CD8-positive, alpha-beta memory T cell (primary cell): ENCODE results near the gene RSBN1. TPM values are rescaled to one million over a fixed set of nuclear protein-coding genes. Genes with fewer than 3 reads are reported as not detected.

Source experiments
- CTCF ChIA-PET: fragments of 350-600 bp; sonication (Branson Sonifier 250); formaldehyde crosslinking; loops from one replicate; lab custom pipeline; 2021; ENCODE audit warnings: antibody characterized with exemption; lab: Charles Lee
- POLR2A ChIA-PET: fragments of 350-600 bp; sonication (Branson Sonifier 250); formaldehyde crosslinking; loops from one replicate; lab custom pipeline; 2021; ENCODE audit warnings: antibody characterized with exemption; lab: Charles Lee
- DNase-seq, 5 donors: peaks; one replicate each; pipeline versions ENCODE4 v3.0.0 to v3.0.0-alpha.2; 2020 to 2022; ENCODE audit warnings: mixed read lengths in 1 of 5
- H3K27ac ChIP-seq: one replicate; pipeline ENCODE4 v1.7.0; 2013; ENCODE audit warnings: low read depth, mild to moderate bottlenecking, low read length, moderate library complexity
- H3K27me3 ChIP-seq: 2 replicates; pipeline ENCODE4 v1.7.0; 2013; ENCODE audit warnings: low read length, mild to moderate bottlenecking; ENCODE audit not compliant: insufficient read depth, poor library complexity, severe bottlenecking
- H3K36me3 ChIP-seq: 2 replicates; pipeline ENCODE4 v1.7.0; 2013; ENCODE audit warnings: mild to moderate bottlenecking, low read length, moderate library complexity; ENCODE audit not compliant: insufficient read depth
- H3K4me1 ChIP-seq: 2 replicates; pipeline ENCODE4 v1.7.0; 2013; ENCODE audit warnings: mild to moderate bottlenecking, low read length, moderate library complexity; ENCODE audit not compliant: insufficient read depth
- H3K4me3 ChIP-seq: 2 replicates; pipeline ENCODE4 v1.7.0; 2013; ENCODE audit warnings: mild to moderate bottlenecking, low read length
- H3K9me3 ChIP-seq: 2 replicates; pipeline ENCODE4 v1.7.0; 2013; ENCODE audit warnings: mild to moderate bottlenecking, low read length
- H3K27ac Mint-ChIP-seq, 8 donors: one replicate each; pipeline ENCODE4 v1.8.0; 2020 to 2021; ENCODE audit warnings: mixed read lengths in 8 of 8, mild to moderate bottlenecking in 6 of 8, inconsistent platforms in 3 of 8, moderate library complexity in 3 of 8
- H3K27me3 Mint-ChIP-seq, 2 donors: one replicate each; pipeline ENCODE4 v1.8.0; 2020 to 2021; ENCODE audit warnings: mixed read lengths in 2 of 2, mild to moderate bottlenecking in 1 of 2, moderate library complexity in 1 of 2
- H3K36me3 Mint-ChIP-seq, 3 donors: one replicate each; pipeline ENCODE4 v1.8.0; 2020 to 2021; ENCODE audit warnings: mixed read lengths in 3 of 3, inconsistent platforms in 1 of 3, mild to moderate bottlenecking in 1 of 3
- H3K4me1 Mint-ChIP-seq, 3 donors: one replicate each; pipeline ENCODE4 v1.8.0; 2020 to 2021; ENCODE audit warnings: mixed read lengths in 3 of 3, inconsistent platforms in 1 of 3, mild to moderate bottlenecking in 1 of 3
- H3K4me3 Mint-ChIP-seq, 7 donors: one replicate each; pipeline ENCODE4 v1.8.0; 2020 to 2021; ENCODE audit warnings: mixed read lengths in 7 of 7, mild to moderate bottlenecking in 6 of 7, moderate library complexity in 4 of 7, inconsistent platforms in 2 of 7
- H3K9me3 Mint-ChIP-seq, 5 donors: one replicate each; pipeline ENCODE4 v1.8.0; 2020 to 2022; ENCODE audit warnings: mixed read lengths in 5 of 5, mild to moderate bottlenecking in 3 of 5, moderate library complexity in 2 of 5, inconsistent platforms in 1 of 5
- polyA plus RNA-seq: library from polyadenylated mRNA; unstranded; fragments of 300-500 nt; fragmentation: Illumina TruSeq; gene quantifications from one replicate; pipeline ENCODE4 v1.2.3, GENCODE V29; 2021
- total RNA-seq, 2 experiments: library from RNA; stranded (reverse); gene quantifications; one replicate each; pipeline ENCODE4 v1.2.3, GENCODE V29; 2021

Gene RSBN1
- total and polyA plus RNA-seq, 3 experiments from 2014 or later: 18.5 to 44.5 (median 19.2) TPM

DNA sequence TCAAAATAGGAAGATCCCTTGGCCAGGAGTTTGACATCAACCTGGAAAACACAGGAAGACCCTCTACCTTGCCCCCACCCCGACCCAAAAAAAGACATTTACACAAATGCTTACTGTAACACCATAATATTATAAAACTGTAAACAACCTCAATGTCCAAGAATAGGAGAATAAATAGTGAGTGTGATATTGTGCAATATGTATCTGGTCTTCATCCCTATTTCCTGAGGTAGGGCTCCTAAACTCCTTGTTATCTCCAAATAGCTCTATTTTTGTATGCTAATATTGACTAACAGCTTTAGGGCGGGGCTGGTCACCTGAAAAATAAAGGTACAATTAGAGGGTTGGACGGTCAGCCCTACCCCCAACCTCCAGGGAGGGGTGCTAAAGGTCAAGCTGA lies 23.5 kb downstream of the RSBN1 start:
- H3K9me3 Mint-ChIP-seq: no peaks in the 10 kb centered on the region
- peak overlapping the region; percentile 22 to 94 (median 75) for H3K27ac Mint-ChIP-seq
- Histone ChIP-seq H3K4me3 (no peak overlapping the region), H3K27ac (no peak overlapping the region), H3K9me3 (no peaks in the 10 kb centered on the region), H3K4me1 (peaks cover 68% of the 10 kb centered on the region), H3K36me3 (no peaks in the 10 kb centered on the region), H3K27me3 (no peaks in the 10 kb centered on the region)
- H3K36me3 Mint-ChIP-seq: peaks cover 0 to 23% (median 0%) of the 10 kb centered on the region in 3 donors
- H3K4me3 Mint-ChIP-seq: no peak overlapping the region
- no peaks in the 10 kb centered on the region for H3K27me3 Mint-ChIP-seq
- peaks cover 68 to 87% (median 82%) of the 10 kb centered on the region in 3 donors for H3K4me1 Mint-ChIP-seq
- ChIA-PET CTCF (interaction anchor here (0.9 kb wide), 1 partner anchor 29 kb away, joined by 3 read pairs; the partner anchor contains the start of gene PHTF1), POLR2A (interaction anchor here (0.8 to 0.9 kb wide), 3 partner anchors 13 to 31 kb away, joined by 3 to 4 read pairs (median 3); partner anchors contain the start of gene RSBN1)
- DNase-seq: no peak

DNA sequence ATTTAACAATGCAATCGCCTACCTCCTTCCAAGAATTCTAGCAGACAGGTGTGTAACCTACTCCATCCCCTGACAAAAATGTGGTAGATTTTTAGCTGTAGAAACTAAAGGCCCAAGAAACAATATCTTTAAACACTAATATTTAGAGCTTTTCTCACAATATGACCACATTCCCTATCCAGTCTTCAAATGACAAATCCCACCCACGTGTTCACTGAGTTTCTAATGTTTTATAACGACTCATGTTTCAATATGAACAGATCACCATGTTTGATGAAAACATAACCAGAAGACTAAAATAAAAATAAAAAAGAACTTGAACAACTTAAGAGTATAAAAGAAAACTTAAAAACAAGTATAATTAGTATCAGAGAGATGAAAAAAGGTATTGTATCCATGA lies 24.6 kb downstream of the RSBN1 start:
- Mint-ChIP-seq H3K36me3 (peaks cover 0 to 20% (median 0%) of the 10 kb centered on the region in 3 donors), H3K4me3 (no peak overlapping the region), H3K9me3 (no peaks in the 10 kb centered on the region), H3K27ac (peak overlapping the region; percentile 31 to 94 (median 78)), H3K27me3 (no peaks in the 10 kb centered on the region), H3K4me1 (peaks cover 61 to 77% (median 72%) of the 10 kb centered on the region in 3 donors)
- CTCF ChIA-PET: no interaction called here
- no peaks in the 10 kb centered on the region for H3K36me3 ChIP-seq
- POLR2A ChIA-PET: no interaction called here
- H3K27me3 ChIP-seq: no peaks in the 10 kb centered on the region
- H3K4me3 ChIP-seq: no peak overlapping the region
- H3K27ac ChIP-seq: no peak overlapping the region
- H3K4me1 ChIP-seq: peaks cover 73% of the 10 kb centered on the region
- DNase-seq: no peak
- no peaks in the 10 kb centered on the region for H3K9me3 ChIP-seq

DNA sequence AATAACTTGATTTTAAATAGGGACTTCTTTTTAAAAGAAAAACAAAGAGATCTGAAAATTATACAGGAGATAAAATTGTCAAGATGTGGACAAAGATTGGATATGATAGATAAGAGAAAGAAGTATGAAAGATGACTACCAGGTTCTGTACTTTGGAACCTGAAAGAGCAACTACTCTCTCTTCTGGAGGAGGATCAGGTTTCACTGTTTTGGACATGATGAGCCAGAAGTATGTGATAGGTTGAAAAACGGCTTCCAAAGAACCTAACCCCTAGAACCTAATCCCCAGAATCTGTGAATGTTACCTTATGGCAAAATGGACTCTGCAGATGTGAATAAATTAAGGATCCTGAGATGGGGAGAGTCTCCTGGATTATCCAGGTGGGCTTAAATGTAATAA lies 26.2 kb downstream of the RSBN1 start:
- Mint-ChIP-seq H3K27ac (peak overlapping the region; percentile 29 to 96 (median 82)), H3K4me1 (peaks cover 48 to 61% (median 57%) of the 10 kb centered on the region in 3 donors), H3K36me3 (peaks cover 0 to 20% (median 0%) of the 10 kb centered on the region in 3 donors), H3K9me3 (no peaks in the 10 kb centered on the region), H3K4me3 (no peak overlapping the region), H3K27me3 (no peaks in the 10 kb centered on the region)
- H3K4me1 ChIP-seq: peaks cover 74% of the 10 kb centered on the region
- ChIA-PET POLR2A (interaction anchor here (1.8 kb wide), 1 partner anchor 26 kb away, joined by 7 read pairs; the partner anchor contains the start of gene RSBN1), CTCF (interaction anchor here (0.8 kb wide), 1 partner anchor 714 kb away, joined by 3 read pairs; no protein-coding TSS in a partner anchor)
- H3K9me3 ChIP-seq: no peaks in the 10 kb centered on the region
- no peaks in the 10 kb centered on the region for H3K36me3 ChIP-seq
- H3K4me3 ChIP-seq: no peak overlapping the region
- no peaks in the 10 kb centered on the region for H3K27me3 ChIP-seq
- no peak overlapping the region for H3K27ac ChIP-seq
- no peak for DNase-seq

DNA sequence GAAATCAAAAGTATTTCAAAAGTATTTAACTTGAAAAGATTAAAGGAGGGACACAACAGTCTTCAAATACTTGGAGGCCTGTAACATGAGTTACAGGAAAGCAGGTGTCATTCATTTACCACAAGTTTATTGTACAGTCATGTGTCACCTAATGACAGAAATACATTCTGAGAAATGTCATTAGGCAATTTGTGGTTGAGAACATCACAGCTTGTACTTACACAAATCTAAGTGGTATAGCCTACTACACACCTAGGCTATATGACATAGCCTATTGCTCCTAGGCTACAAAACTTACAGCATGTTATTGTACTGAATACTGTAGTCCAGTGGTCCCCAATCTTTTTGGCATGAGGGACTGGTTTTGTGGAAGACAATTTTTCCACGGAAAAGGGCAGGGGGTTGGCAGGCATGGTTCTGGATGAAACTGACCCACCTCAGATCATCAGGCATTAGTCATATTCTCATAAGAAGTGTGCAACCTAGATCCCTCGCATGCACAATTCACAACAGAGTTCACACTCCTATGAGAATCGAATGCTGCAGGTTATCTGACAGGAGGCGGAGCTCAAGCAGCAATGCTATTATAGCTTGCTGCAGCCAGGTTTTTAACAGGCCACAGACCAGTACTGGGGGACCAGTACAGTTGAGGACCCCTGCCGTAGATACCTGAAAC lies 28.0 kb downstream of the RSBN1 start:
- POLR2A ChIA-PET: interaction anchor here (1.2 to 1.8 kb wide), 2 partner anchors 25 to 28 kb away, joined by 11 to 22 read pairs; partner anchors contain the start of genes PHTF1 and RSBN1
- CTCF ChIA-PET: interaction anchor here (1.0 to 2.0 kb wide), 2 partner anchors 15 to 28 kb away, joined by 4 to 5 read pairs; partner anchors contain the start of gene RSBN1
- peaks cover 83% of the 10 kb centered on the region for H3K4me1 ChIP-seq

DNA sequence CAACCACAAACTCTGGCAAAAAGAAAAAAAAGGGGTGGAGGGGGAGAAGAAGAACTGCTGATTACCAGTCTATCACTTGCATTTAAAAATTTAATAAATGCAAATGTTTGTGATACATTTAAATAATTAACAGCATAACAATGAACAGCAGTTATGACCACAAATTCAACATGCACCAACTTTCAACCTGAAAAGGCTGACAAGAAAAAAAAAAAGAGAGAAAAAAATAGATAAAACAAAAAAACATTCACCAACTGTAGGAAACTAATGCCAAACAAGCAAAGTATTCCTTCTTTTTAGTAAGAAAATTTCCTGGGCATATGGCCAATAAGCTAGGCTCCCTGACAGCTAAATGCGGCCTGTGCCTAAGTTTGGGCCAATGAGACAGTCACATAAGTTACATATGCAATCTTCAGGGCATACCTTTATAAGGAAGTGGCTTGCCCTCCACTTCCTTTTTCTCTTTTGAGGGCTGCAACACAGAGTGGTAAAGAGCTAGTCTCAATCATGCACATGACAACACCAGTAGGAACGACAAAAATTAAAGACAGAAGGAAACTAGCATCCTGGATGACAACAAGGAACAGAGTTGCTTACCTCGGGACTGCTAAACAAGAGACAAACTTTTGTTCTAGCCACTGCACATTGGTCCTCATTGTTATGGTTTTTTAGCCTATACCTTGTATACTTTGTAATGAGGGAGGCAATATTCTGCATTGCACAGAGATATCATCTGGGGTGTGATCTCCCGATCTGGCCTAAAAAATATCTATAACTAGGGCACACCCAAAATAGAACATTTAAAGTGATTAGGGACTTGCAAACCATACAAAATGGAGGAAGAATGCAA lies 28.8 kb downstream of the RSBN1 start:
- no peaks in the 10 kb centered on the region for H3K9me3 Mint-ChIP-seq
- H3K4me3 ChIP-seq: peak overlapping the region; percentile 11
- no peaks in the 10 kb centered on the region for H3K9me3 ChIP-seq
- H3K36me3 Mint-ChIP-seq: peaks cover 3 to 7% (median 3%) of the 10 kb centered on the region in 3 donors
- ChIA-PET POLR2A (interaction anchor here (0.9 to 1.8 kb wide), 4 partner anchors 9 to 157 kb away, joined by 3 to 22 read pairs (median 10); partner anchors contain the start of genes PHTF1 and RSBN1), CTCF (interaction anchor here (0.9 to 2.0 kb wide), 2 partner anchors 15 to 29 kb away, joined by 3 to 5 read pairs; partner anchors contain the start of gene RSBN1)
- H3K27me3 Mint-ChIP-seq: no peaks in the 10 kb centered on the region
- DNase-seq: peak; percentile 25 to 71 (median 69)
- H3K27ac Mint-ChIP-seq: no peak overlapping the region
- peak overlapping the region; percentile 52 for H3K27ac ChIP-seq
- H3K36me3 ChIP-seq: no peaks in the 10 kb centered on the region
- H3K4me3 Mint-ChIP-seq: peak overlapping the region; percentile 13 to 74 (median 64)
- H3K4me1 ChIP-seq: peaks cover 84% of the 10 kb centered on the region
- peaks cover 33 to 38% (median 35%) of the 10 kb centered on the region in 3 donors for H3K4me1 Mint-ChIP-seq
- no peaks in the 10 kb centered on the region for H3K27me3 ChIP-seq

More for the DNA sequence above, 28.0 kb downstream of the RSBN1 start:
- no peaks in the 10 kb centered on the region for H3K9me3 Mint-ChIP-seq
- H3K4me1 Mint-ChIP-seq: peaks cover 36 to 43% (median 41%) of the 10 kb centered on the region in 3 donors
- no peaks in the 10 kb centered on the region for H3K27me3 Mint-ChIP-seq
- peaks cover 0 to 10% (median 0%) of the 10 kb centered on the region in 3 donors for H3K36me3 Mint-ChIP-seq
- Histone ChIP-seq H3K27ac (peak overlapping the region; percentile 52), H3K9me3 (no peaks in the 10 kb centered on the region), H3K27me3 (no peaks in the 10 kb centered on the region), H3K36me3 (no peaks in the 10 kb centered on the region), H3K4me3 (peak overlapping the region; percentile 11)
- peak overlapping the region in 1 of 8 donors; percentile 85 for H3K27ac Mint-ChIP-seq
- peak overlapping the region; percentile 35 to 74 (median 64) for H3K4me3 Mint-ChIP-seq
- peak in 1 of 5 donors; percentile 27 for DNase-seq

DNA sequence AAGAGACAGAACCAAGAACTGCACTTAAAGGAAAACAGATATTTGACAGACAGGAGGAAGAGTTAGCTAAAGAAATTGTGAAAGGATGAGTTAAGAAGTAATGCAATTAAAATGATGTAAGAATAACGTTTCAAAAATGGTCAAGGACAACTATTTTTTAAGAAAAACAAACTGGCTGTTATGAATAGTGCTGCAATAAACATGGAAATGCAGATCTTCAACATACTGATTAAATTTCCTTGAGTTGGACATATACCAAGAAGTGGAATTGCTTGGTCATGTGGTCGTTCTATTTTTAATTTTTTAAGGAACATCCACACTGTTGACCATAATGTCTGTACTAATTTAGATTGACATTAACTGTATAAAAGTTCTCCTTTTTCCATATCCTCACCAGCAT lies 29.9 kb downstream of the RSBN1 start:
- no peak overlapping the region for H3K4me3 Mint-ChIP-seq
- H3K36me3 ChIP-seq: no peaks in the 10 kb centered on the region
- CTCF ChIA-PET: no interaction called here
- peaks cover 4 to 8% (median 4%) of the 10 kb centered on the region in 3 donors for H3K36me3 Mint-ChIP-seq
- no peak overlapping the region for H3K27ac Mint-ChIP-seq
- peaks cover 84% of the 10 kb centered on the region for H3K4me1 ChIP-seq
- H3K27me3 ChIP-seq: no peaks in the 10 kb centered on the region
- no peak for DNase-seq
- H3K4me3 ChIP-seq: no peak overlapping the region
- no peak overlapping the region for H3K27ac ChIP-seq
- no peaks in the 10 kb centered on the region for H3K9me3 Mint-ChIP-seq
- H3K27me3 Mint-ChIP-seq: no peaks in the 10 kb centered on the region
- H3K4me1 Mint-ChIP-seq: peaks cover 24 to 34% (median 32%) of the 10 kb centered on the region in 3 donors
- POLR2A ChIA-PET: interaction anchor here (2.8 kb wide), 1 partner anchor 29 kb away, joined by 19 read pairs; the partner anchor contains the start of gene RSBN1
- H3K9me3 ChIP-seq: no peaks in the 10 kb centered on the region

DNA sequence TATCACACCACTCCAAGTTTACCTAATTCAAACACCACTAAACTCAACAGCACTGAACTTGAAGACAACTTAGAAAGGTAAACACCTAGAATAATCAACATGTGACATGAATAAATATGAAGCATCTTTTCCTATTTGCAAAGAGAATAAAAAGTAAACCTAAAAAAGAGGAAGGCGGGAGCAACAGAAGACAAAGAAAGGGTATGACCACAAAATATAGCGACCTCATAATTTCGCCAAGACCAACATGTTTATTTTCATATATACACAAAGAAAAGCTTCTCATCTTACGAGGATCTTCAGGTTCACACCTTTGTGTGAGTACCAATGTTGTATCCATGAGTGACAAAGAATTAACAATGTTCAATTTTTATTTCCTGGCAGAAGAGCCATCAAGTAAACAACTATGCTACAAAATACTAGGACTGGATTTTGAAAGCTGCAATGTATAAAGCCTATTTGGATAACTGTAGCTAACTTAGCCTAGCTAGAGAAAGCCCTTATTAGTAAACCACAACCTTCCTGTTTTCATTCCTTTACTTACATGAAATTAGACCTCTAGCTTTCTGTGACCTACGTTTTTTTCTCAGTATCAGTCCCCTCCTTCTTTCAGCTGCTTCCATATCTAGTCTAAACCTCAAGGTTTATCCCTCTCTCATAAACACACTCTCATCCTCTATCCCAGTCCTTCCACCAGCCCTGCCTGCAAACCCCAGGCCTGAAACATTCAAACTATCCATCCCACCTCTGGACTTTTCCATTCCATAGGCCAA lies 31.7 kb downstream of the RSBN1 start:
- no peaks in the 10 kb centered on the region for H3K9me3 Mint-ChIP-seq
- peak in 2 of 5 donors; percentile 9 to 29 for DNase-seq
- peak overlapping the region; percentile 16 for H3K4me3 ChIP-seq
- ChIA-PET CTCF (interaction anchor here (0.7 to 1.6 kb wide), 3 partner anchors 19 to 31 kb away, joined by 3 to 6 read pairs (median 3); partner anchors contain the start of gene PHTF1), POLR2A (interaction anchor here (0.6 to 2.8 kb wide), 4 partner anchors 12 to 31 kb away, joined by 3 to 19 read pairs (median 6); partner anchors contain the start of genes PHTF1 and RSBN1)
- no peak overlapping the region for H3K27ac Mint-ChIP-seq
- H3K36me3 Mint-ChIP-seq: peaks cover 11 to 22% (median 11%) of the 10 kb centered on the region in 3 donors
- H3K4me3 Mint-ChIP-seq: no peak overlapping the region
- H3K9me3 ChIP-seq: no peaks in the 10 kb centered on the region
- peaks cover 10% of the 10 kb centered on the region for H3K36me3 ChIP-seq
- H3K27me3 Mint-ChIP-seq: no peaks in the 10 kb centered on the region
- H3K27me3 ChIP-seq: no peaks in the 10 kb centered on the region
- peaks cover 74% of the 10 kb centered on the region for H3K4me1 ChIP-seq
- peak overlapping the region; percentile 12 for H3K27ac ChIP-seq
- H3K4me1 Mint-ChIP-seq: peaks cover 10 to 25% (median 24%) of the 10 kb centered on the region in 3 donors
